Measurements from ENCODE around the gene OTULINL.

Gene OTULINL

DNA sequence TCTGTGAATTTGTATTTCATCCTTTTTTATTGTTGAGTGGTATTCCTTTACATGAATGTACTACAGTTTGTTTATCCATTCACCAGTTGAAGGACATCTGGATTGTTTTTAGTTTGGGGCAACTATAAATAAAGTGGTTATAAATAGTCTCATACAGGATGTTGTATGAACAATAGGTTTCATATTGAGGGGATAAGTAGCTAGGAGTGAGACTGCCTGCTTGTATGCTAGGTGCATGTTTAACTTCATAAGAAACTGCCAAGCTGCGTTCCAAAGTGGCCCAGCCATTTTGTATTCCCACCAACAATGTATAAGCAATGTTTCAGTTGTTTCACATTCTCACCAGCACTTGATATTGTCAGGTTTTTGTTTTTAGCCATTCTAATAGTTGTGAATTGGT, 21.5 kb downstream of the OTULINL start:
- DNase-seq = no peak

DNA sequence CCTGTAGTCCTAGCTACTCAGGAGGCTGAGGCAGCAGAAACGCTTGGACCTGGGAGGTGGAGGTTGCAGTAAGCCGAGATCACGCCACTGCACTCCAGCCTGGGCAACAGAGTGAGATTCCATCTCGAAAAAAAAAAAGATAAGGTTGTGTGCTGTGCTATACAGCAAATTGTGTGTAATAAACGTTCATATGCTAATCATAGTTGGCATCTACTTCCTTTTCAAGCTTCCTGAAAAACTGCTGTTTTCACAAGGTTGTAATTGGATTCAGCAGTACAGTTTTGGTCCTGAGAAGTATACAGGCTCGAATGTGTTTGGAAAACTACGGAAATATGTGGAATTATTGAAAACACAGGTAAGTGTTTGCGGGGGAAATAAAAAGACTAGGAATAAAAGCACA, 25.5 kb downstream of the OTULINL start:
- no peak for DNase-seq

- no peak for DNase-seq
These were observed 26.6 kb downstream of the OTULINL start for GRCh38 chr5:14608169-14608568.

DNA sequence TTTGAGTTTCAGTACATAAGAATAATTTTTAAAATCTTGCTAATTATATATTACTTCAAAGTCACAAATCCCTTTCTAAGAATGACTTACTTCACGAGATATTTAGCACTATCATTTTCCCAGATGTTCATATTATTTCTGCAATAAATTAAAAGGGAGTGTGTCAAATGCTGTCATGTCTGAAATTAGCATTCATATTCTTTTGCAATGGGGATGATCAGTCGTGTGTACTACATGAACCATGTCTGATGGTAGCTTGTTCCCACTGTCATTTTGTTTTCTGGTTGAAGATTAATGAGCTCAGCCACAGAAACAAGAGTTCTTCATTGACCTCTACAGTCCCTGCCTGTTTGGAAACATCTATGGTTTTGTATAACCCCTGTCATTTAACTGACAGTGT, 30.1 kb downstream of the OTULINL start:
- no peak for DNase-seq

- DNase-seq = no peak
These were observed 32.9 kb downstream of the OTULINL start for GRCh38 chr5:14614490-14614889.

DNA sequence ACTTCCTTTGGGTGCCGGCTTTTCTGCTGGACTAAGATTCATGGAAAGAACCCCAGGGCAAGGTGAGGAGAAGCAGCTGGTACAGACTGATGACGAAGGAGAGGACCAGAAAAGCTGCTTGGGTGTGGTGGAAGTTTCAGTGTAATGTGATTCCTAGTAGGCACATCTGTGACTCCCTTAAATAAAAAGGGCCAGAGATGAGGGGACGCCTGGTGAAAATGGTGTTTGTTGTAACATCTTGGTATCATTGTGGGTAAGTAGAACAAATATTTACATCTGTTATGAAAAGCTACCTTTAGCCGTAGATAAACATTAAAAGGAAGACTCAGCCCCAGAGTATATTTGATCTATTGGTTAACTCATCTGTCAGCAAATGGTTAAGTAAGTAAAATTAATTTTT, 33.8 kb downstream of the OTULINL start:
- no peak for DNase-seq

DNA sequence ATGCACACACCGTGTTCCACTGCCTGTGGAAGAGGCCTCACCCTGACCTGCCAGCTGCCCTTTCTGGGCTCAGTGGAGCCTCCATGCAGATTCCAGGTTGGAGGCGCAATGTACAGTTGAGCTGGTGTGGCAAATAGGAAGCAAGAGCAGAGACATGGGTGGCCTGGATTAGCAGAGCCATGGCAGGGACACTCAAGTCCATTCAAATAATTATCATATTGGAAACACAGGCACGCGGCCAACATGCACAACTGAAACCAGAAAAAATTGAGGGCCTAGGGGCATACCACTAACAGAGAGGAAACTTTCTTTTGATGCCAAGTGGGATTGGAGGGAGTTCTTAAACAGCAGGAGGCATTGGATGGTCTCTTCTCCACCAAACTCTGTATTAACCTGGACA, 35.8 kb downstream of the OTULINL start:
- no peak for DNase-seq

DNA sequence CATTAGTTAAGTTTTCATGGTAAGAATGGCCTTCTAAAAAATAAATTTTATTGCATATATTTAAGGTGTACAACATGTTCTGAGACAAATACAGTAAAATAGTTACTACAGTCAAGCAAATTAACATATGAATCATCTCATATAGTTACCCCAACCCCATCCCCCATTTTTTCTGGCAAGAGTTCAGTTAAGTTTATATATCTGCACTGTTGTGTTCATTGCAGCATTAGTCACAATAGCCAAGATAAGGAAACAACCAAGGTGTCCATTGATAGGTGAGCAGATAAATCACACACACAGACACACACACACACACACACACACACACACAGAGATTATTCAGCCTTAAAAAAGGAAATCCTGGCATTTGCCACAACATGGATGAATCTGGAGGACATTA, 45.7 kb downstream of the OTULINL start:
- no peak for DNase-seq

DNA sequence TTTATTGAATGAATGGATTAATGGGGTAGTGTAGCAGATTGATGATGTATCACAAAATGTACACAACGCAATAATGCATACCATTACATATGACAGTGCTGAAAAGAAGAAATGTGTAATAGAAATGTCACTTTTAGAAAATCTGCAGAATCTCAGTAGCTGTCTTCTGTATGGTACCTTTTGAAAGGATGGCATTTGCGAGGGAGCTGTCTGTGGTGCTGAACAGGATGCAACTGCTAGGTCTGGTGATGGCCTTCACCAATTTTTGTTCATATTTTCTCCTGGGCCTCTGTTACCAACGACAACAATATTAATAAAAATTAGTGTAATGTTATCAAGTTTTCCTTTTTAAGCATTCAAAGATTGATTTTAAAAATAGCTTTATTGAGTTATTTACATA, 46.8 kb downstream of the OTULINL start:
- DNase-seq = peak; percentile 43

DNA sequence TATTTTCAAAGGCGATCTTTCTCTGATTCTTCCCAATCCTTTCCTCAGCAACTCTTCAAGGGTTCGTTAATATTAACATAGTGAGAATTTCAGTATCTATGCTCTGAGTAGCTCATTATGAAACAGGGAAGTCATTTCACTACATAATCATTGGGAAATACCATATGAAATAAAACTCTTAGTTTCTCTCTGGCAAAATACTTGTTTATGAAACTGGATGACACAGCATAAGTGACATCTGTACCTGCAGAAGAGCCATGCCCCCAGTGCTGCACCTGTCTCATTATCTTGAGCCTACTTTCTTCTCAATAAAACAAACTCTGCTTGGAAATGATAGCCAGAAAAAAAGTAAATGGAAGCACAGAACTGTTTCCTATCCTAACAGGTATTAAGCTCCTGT, 49.1 kb downstream of the OTULINL start:
- no peak for DNase-seq

- DNase-seq = no peak
These were observed 54.1 kb downstream of the OTULINL start for GRCh38 chr5:14635656-14636055.

DNA sequence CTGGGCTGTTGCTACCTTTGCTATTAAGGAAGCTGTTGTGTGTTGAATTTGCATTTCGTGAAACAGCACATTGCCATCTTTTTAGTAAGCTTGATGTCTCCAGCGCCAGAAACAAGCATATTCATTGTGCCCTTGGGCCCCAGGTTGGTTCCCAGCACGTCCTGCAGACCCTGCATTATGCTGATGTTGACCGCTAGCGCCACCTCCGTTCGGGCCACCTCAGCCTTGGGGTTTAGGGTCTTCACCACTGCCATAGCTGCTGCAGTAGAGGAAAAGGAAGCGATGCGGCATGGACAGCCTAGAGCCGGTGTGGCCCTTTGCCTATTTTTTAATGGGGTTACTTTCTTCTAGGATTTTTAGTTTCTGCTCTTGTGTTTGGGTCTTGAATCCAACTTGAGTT, 59.2 kb downstream of the OTULINL start:
- DNase-seq = no peak

- no peak for DNase-seq
These were observed 63.1 kb downstream of the OTULINL start for GRCh38 chr5:14644623-14645237.

DNA sequence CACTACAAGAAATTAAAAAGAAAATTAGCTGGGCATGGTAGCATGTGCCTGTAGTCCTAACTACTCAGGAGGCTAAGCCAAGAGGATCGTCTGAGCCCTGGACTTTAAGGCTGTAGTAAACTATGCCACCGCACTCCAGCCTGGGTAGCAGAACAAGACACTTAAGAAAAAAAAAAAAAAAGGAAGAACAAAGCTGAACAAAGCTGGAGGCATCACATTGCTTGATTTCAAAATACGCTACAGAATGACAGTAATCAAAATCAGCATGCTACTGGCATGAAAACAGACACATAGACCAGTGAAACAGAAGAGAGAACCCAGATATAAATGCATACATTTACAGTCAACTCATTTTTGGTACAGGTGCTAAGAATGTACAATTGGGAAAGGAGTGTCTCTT, 68.5 kb downstream of the OTULINL start:
- DNase-seq = no peak

DNA sequence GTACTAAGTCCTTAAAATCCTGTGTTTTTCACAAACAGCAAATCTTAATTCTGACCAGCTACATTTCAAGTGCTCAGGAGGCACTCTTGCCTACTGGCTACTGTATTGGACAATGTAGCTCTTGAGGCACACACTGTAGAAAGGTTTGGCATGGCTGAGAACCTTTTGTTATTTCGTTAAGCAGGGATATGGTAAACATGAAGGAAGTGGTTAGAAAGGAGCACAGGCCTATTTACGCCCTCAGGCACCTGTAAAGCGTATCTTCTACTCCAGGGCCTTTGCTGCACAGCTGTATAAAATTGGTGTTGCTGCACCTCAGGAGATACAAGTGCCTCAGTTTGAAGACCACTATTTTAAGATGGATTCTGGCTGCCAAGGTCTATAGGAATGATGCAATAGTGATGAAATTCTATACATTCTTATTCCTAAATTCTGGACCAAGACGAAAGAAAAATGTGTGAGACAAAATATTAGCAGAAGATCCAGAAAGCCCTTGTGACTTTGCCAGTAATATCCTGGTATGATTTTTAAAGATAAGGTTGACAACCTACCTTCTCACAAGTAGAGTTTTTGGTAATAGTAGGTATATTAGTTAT, 73.7 kb downstream of the OTULINL start:
- no peak for DNase-seq

GRCh38 chr5:14656898-14657297, 75.3 kb downstream of the OTULINL start:
- DNase-seq = no peak

- no peak for DNase-seq
These were observed 78.4 kb downstream of the OTULINL start for GRCh38 chr5:14659821-14660607.

DNA sequence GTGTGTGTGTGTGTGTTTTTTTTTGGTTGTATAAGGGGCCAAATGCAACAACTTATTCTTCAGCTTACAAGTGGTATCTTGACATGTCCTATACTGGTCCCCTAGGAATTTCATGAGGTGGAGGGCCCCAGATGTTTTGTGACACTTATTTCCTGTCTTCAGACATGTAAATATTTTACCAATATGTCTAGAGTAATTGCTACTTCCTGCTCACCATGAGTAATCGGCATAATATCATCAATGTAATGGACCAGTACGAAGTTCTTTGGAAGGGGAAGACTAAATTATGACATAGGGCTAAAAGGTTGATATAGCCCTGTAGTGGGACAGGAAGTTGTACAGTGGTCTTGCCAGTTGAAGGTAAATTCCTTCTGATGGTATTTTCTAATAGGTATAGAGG, 79.2 kb downstream of the OTULINL start:
- DNase-seq = no peak

All from CD4-positive, alpha-beta T cell treated with Interleukin-21 for 1 hour (primary cell).